ENCODE data around the gene KRT12.

- TF ChIP-seq CTCF (optimal IDR thresholded peaks at IDR 0.05 in 1 of 3, IDR thresholded peaks at IDR 0.05 in 1 of 3, conservative IDR thresholded peaks at IDR 0.05 in 1 of 3; ENCODE audit: extremely low read depth in 1 of 3, insufficient read depth in 2 of 3, low read length in 3 of 3) (no peak), EZH2 (IDR thresholded peaks at IDR 0.05; ENCODE audit: low read length) (no peak)
Observed at GRCh38 chr17:40815381-40815780, 51.6 kb downstream of the KRT12 start.
